ENCODE measurements around the gene ANP32E.

Gene ANP32E

DNA sequence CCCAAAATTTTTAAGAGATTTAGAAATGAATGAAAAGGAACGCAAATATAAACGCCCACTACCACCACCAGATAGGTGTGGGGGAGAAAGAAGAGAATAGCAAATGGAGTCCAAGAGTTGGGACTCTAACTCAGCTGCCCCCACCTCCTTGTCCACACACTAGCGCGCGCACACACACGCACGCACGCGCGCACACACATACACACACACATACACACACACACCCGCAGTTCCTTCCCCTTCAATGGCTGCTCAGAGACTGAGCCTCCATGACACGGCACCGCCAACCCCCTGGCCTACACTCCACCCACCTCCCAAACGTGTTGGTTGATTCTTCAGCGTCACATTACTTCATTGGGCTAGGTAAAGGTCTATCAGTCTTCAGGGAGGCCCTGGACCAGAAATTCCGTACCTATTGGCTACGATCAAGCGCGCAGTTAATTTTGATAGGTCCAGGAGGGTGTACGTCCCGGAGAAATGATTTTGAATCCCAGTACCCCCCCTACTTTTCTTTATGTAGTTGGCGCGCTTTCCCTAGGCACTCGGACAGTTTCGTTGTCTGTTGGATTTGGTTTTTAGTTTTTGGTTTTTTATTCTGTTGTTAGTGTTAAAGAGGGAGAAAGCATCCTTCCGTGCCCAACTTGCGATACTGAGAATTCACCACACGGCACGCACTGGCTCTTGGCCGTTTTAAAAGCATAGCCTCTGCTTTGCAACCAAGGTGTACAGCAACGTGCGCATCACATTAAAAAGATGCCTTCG, at the start of gene ANP32E:
Gene ANP32E (minus strand): TSS at position 261 of the 762 bp plus-strand sequence. CDS start 326 bp downstream, outside the sequence.
- no peaks in the 10 kb centered on the region for H3K9me3 Mint-ChIP-seq
- peaks cover 2% of the 10 kb centered on the region for H3K27me3 Mint-ChIP-seq (ENCODE audit: low read depth)
- TF ChIP-seq, protein P1, sequence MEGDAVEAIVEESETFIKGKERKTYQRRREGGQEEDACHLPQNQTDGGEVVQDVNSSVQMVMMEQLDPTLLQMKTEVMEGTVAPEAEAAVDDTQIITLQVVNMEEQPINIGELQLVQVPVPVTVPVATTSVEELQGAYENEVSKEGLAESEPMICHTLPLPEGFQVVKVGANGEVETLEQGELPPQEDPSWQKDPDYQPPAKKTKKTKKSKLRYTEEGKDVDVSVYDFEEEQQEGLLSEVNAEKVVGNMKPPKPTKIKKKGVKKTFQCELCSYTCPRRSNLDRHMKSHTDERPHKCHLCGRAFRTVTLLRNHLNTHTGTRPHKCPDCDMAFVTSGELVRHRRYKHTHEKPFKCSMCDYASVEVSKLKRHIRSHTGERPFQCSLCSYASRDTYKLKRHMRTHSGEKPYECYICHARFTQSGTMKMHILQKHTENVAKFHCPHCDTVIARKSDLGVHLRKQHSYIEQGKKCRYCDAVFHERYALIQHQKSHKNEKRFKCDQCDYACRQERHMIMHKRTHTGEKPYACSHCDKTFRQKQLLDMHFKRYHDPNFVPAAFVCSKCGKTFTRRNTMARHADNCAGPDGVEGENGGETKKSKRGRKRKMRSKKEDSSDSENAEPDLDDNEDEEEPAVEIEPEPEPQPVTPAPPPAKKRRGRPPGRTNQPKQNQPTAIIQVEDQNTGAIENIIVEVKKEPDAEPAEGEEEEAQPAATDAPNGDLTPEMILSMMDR (IDR thresholded peaks at IDR 0.05; ENCODE audit: unreplicated experiment in 3 of 3), result peak in 2 of 3 experiments; percentile 13 to 31
- no peak within 1 kb of the TSS for H3K4me3 Mint-ChIP-seq
- peaks cover 1% of the 10 kb centered on the region for H3K36me3 Mint-ChIP-seq (ENCODE audit: low read depth)
- peaks cover 22% of the 10 kb centered on the region for H3K4me1 Mint-ChIP-seq
- peak within 1 kb of the TSS in 2 of 3 experiments; percentile 95 to 99 for H3K27ac Mint-ChIP-seq

- H3K9me3 Mint-ChIP-seq, result no peaks in the 10 kb centered on the region
- peaks cover 29% of the 10 kb centered on the region for H3K4me1 Mint-ChIP-seq
- peak overlapping the region; percentile 83 to 89 (median 84) for H3K4me3 Mint-ChIP-seq
- H3K27ac Mint-ChIP-seq, result no peak overlapping the region
- H3K36me3 Mint-ChIP-seq (ENCODE audit: low read depth), result peaks cover 34% of the 10 kb centered on the region
- TF ChIP-seq, protein P1 (IDR thresholded peaks at IDR 0.05; ENCODE audit: unreplicated experiment in 3 of 3), result no peak
- no peaks in the 10 kb centered on the region for H3K27me3 Mint-ChIP-seq (ENCODE audit: low read depth)
Measured at GRCh38 chr1:150283260-150283659, 47.3 kb upstream of the ANP32E start.

DNA sequence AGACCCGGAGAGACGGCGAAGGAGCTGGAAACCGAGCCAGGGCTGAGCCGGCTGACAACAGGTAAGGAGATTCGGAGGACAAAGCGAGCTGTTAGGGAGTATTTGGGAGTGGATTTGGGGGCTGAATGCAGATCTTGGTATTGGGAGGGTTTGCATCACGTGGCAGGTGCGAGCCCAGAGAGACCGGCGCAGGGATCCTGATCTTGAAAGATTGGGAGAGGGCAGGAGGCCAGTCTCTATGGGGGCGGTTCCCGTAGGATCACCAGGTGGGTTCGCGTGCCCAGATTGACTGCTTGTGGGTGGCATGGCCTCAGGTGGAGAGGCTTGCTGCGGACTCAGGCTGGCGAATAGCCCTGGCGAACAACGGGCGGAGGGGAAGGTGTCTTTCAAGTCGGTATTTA, 46.6 kb upstream of the ANP32E start:
- Mint-ChIP-seq H3K27ac (peak overlapping the region; percentile 23 to 81 (median 64)), H3K4me3 (peak overlapping the region; percentile 83 to 89 (median 84)), H3K4me1 (peaks cover 31% of the 10 kb centered on the region), H3K27me3 (ENCODE audit: low read depth) (no peaks in the 10 kb centered on the region), H3K36me3 (ENCODE audit: low read depth) (peaks cover 36% of the 10 kb centered on the region), H3K9me3 (no peaks in the 10 kb centered on the region)
- TF ChIP-seq, protein P1 (IDR thresholded peaks at IDR 0.05; ENCODE audit: unreplicated experiment in 3 of 3), result no peak

DNA sequence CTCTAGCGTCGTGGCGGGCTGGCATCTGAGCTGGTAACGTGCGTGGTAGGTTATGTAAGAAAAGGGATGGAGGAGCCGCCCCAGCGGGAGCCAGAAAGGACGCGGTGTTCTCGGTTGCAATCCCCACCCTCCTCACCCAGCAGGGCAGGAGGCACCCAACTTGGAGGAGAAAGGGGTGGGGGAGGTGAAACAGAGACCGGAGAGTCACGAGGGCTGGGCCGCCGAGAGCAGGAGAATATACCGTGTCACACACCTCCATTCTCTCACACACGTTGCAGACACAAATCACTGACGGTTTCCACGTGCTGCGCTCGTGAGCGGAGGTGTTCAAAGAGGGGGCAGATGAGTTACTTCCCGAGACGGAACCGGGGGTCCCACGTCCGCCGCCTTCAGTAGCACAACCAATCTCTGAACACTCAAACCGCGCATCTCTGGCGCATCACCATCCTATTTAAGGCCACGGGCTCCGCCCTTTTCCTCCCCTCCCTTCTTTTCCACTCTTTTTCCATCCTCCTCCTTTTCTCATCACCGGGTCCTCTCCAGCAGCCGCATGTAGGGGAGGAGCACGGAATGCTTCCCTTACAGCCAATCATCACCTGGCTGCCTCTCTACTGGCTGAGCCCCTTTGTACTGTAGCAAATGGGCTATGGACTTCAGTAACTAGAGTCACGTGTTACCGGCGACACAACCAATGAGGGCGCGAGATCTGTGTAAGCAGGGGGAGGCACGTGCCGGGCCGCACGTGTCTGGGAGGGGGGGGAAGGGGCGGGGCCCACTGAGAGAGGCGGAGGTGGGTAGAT, 46.0 kb upstream of the ANP32E start, which contains the start of gene CIART:
Gene CIART (plus strand): TSS at position 797 of the 800 bp plus-strand sequence. CDS start 714 bp downstream, outside the sequence.
- TF ChIP-seq, protein P1 (IDR thresholded peaks at IDR 0.05; ENCODE audit: unreplicated experiment in 3 of 3), result no peak
- Mint-ChIP-seq H3K36me3 (ENCODE audit: low read depth) (peaks cover 38% of the 10 kb centered on the region), H3K27ac (peak within 1 kb of the TSS; percentile 44 to 81 (median 64)), H3K9me3 (no peaks in the 10 kb centered on the region), H3K4me1 (peaks cover 31% of the 10 kb centered on the region), H3K4me3 (peak within 1 kb of the TSS; percentile 83 to 89 (median 84)), H3K27me3 (ENCODE audit: low read depth) (no peaks in the 10 kb centered on the region)

GRCh38 chr1:150281221-150281757, 45.4 kb upstream of the ANP32E start:
- TF ChIP-seq, protein P1 (IDR thresholded peaks at IDR 0.05; ENCODE audit: unreplicated experiment in 3 of 3), result peak; percentile 59 to 71 (median 69)
- Mint-ChIP-seq H3K4me3 (peak overlapping the region; percentile 83 to 89 (median 84)), H3K4me1 (peaks cover 31% of the 10 kb centered on the region), H3K27me3 (ENCODE audit: low read depth) (peaks cover under 1% of the 10 kb centered on the region), H3K36me3 (ENCODE audit: low read depth) (peaks cover 39% of the 10 kb centered on the region), H3K9me3 (no peaks in the 10 kb centered on the region), H3K27ac (peak overlapping the region; percentile 26 to 53 (median 44))
